ENCODE results near the gene GREB1.

GREB1 gene

GRCh38 chr2:11628675-11629074 is 94.8 kb downstream of the GREB1 start:
- in situ Hi-C loops (cut with HindIII; ENCODE audit: low sequenced_read_pairs) = no loop called here

DNA sequence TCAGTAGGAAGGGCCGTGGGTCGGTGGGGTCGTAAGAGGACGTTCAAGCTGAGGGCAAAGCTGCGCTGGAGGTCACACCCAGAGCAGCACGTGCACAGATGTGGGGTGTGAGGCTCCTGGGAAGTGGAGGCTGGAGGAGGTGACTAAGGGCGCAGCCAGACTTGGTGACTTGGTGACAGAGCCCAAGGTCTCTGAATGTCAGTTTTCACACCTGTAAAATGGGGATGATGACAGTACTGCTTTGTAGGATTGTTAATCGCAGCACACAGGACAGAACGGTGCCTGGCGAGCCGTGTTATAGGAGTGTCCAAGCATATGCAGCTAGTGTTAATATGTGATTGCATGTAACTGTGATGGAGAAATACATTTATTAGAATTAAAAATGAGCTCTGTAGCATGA is 95.4 kb downstream of the GREB1 start:
- in situ Hi-C loops (cut with HindIII; ENCODE audit: low sequenced_read_pairs) = no loop called here

DNA sequence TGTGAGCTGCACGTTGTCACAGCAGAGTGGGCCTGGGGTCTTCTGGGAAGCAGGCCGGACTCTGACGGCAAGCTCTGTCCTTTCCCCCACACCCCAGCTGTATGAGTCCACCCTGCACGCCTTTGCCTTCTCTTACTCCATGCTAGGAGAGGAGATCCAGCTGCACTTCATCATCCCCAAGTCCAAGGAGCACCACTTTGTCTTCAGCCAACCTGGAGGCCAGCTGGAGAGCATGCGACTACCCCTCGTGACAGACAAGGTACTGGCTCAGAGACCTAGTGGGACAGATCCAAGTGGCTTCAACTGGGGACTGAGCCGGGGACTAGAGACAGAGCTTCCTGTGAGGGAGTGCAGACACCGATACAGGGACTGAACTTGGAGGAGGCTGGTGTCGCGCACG is 96.0 kb downstream of the GREB1 start:
- in situ Hi-C loops (cut with HindIII; ENCODE audit: low sequenced_read_pairs) = no loop called here

DNA sequence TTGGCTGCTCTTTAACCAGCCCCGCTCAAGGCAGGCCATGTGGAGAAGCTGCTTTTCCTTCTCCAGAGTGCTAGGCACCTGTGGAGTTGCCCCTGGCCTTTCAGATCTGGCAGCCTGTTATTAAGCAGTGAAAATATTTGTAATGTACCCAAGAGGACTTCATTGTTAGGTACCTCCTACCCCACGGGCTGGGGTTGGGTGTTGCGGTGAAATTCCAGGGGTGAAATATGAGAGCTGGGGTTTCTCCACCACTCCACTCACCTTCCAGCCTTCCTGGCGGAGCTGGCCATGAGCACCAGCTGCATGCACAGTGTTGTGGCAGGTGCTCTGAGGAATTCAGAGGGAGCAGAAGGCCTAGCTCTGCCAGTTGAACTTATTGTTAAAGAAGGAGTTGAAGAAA is 97.0 kb downstream of the GREB1 start:
- in situ Hi-C loops (cut with HindIII; ENCODE audit: low sequenced_read_pairs) = no loop called here

- in situ Hi-C loops (cut with HindIII; ENCODE audit: low sequenced_read_pairs) = no loop called here
Measured at GRCh38 chr2:11631462-11631861, 97.6 kb downstream of the GREB1 start.

DNA sequence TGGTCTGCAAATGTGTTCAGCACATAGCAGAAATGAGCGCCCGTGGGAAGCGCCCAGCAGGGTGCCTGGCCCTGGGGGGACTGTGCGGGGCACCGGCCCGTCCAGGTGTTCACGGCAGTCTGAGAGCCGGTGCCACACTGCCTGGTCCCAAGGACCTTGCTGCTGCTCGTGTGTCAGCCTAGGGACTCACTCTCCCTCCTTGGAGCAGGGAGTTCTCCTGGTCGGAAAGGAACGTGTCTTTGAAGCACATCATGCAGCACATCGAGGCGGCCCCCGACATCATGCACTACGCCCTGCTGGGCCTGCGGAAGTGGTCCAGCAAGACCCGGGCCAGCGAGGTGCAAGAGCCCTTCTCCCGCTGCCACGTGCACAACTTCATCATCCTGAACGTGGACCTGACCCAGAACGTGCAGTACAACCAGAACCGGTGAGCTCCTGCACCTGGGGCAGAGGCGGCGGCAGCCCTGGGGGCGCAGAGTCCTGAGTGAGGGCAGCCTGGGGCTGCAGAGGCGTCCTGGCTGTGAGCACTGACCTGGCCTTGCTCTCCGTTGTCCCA is 100.2 kb downstream of the GREB1 start:
- in situ Hi-C loops (cut with HindIII; ENCODE audit: low sequenced_read_pairs) = no loop called here

DNA sequence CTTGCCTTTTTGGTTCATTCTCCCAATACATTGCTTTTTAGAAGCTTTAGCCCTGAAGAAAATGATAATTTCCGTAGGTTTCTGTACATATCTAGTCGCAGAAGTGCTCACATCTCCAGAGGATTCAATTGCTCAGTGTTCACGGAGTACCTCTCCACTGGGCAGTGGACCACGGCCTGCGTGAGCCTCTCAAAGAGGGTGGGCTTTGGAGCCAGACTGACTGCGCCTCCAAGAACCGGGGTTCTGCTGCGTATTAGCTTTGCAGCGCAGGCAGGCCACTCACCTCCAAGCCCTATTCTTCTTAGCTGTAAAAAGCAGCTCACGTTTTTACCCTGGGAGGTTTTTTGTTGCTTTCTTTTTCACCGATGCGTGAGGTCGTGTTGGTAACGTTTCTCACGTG is 100.7 kb downstream of the GREB1 start:
- in situ Hi-C loops (cut with HindIII; ENCODE audit: low sequenced_read_pairs) = no loop called here

DNA sequence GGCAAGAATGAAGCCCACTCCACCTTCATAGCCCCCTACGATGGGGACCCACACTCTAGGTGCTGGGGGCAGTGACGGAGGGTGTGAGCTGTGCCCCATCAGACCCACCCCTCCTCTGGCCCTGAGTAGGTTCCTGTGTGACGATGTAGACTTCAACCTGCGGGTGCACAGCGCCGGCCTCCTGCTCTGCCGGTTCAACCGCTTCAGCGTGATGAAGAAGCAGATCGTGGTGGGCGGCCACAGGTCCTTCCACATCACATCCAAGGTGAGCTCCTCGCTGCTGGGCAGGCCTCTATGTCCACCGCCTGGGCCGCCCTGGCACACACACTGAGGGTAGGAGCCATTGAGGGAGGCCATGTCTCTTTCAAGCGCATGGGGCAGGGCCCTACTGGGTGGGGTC is 101.3 kb downstream of the GREB1 start:
- in situ Hi-C loops (cut with HindIII; ENCODE audit: low sequenced_read_pairs) = no loop called here

GRCh38 chr2:11636593-11637295 is 102.9 kb downstream of the GREB1 start:
- in situ Hi-C loops (cut with HindIII; ENCODE audit: low sequenced_read_pairs) = no loop called here

- in situ Hi-C loops (cut with HindIII; ENCODE audit: low sequenced_read_pairs) = no loop called here
Measured at GRCh38 chr2:11637546-11637945, 103.7 kb downstream of the GREB1 start.

DNA sequence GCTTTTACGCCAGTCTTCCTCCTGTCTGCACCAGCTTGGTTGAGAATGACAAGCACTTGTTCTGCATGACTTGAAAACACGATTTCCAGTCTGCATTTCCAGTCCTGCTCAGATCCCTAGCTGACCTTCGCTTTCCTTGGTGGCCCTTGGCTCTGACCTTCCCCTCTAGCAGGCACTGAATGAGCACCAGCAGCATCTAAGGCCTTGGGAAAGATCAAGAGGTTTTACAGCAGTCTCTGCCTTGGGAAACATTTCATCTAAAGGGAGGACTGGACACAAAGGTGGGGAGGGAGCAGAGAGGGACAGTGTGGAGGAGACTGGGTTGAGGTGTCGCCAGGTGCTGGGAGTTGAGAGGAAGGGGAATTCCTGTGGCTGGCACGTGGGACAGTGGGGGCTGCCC is 105.7 kb downstream of the GREB1 start:
- in situ Hi-C loops (cut with HindIII; ENCODE audit: low sequenced_read_pairs) = no loop called here

DNA sequence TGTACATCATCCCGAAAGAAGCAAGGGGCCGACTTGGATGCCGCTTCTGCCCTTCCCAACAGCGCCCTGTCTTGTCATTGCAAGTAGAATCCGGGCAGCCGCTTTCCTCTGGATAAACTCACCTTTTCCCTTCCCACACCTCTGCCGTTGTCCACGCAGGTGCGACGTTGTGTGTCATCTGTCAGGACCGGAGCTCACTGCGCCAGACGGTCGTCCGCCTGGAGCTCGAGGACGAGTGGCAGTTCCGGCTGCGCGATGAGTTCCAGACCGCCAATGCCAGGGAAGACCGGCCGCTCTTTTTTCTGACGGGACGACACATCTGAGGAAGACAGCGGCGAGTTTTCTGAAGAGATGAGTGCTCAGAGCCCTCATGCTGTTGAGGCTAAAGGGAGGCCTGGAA is 106.3 kb downstream of the GREB1 start:
- in situ Hi-C loops (cut with HindIII; ENCODE audit: low sequenced_read_pairs) = no loop called here

DNA sequence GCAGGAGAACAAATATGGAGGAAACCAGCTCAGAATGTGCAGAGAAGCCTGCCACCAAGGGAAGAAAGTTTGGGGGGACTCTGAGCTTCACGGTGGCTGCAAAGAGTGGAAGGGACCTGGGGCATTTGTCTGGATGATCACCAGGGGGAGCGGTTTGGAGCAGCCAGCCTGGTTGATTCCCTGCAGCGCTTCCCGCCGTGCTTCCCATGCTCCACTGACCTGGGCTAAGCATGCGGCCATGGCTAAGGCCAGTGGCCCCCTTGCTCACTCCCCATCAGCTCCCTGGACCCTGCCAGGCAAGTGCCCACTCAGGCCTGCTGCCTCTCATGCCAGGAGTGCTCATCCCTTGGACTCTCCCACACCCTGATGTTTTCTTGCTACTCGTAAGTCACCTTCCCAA is 109.1 kb downstream of the GREB1 start:
- in situ Hi-C loops (cut with HindIII; ENCODE audit: low sequenced_read_pairs) = no loop called here

DNA sequence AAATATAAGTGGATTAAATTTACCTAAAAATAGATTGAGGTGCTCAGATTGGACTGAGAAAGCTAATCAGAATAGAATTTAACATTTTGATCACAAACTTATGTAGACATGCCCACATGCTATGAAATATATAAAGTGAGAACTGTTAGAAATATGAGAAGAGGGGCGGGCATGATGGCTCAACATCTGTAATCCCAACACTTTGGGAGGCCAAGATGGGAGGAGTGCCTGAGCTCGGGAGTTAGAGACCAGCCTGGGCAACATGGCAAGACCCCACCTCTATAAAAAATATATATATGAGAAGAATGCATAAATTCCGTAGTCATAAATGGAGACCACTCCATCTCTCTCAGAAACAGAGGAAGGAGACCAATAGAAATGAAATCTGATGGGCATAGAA is 110.4 kb downstream of the GREB1 start:
- in situ Hi-C loops (cut with HindIII; ENCODE audit: low sequenced_read_pairs) = no loop called here

DNA sequence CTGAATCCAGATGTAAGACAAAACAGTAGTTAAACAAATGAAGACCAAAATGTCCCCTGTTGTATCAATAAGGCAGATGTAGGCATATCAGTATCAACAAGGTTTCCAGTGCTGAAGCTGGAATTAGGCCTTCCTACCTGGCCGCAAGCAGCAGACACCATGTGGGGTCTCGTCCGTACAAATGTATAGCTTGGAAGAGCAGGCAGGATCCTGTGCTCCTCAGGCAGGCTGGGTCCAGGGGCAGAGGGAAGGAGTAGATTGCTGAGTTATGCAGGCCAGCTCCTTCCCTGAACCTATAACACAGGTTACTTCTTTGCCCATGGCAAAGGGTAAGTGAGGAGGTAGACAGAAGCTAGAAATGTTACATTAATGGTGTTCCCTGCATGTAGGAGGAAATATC is 112.7 kb downstream of the GREB1 start:
- in situ Hi-C loops (cut with HindIII; ENCODE audit: low sequenced_read_pairs) = no loop called here

DNA sequence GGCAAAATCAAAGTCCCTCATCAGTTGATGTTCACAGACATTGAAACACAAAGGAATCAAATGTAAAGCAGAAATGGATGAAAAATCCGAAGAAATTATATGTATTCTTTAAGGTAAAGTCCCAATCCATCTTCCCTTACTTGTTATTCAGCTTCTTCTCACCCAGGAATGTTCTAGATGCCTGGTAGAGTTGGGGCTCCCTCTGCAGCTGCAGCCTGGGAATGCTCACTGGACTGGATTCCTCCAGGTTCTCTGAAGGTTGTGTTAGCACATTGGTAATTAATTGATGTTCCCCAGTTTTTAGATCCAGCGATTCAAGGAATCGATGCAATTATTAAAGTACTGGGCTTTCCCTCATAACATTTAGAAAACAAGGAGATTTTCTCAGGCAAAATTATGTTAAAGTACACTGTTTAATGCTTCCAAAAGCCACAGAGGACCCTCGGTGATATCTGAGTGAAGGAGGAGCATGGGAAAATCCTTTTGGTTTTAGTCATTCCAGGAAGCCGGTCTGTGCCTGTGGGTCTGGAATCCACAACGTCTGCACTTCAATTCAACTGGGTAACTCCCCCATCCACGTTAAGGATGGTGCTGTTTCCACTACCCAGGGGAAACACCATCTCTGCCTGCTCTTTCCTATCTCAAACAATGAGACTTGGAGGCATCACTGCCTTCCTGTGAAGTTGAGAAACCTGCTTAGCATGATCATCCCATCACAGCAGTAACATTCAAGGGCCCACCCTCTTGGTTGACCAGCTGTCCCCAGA is 114.2 kb downstream of the GREB1 start:
- in situ Hi-C loops (cut with HindIII; ENCODE audit: low sequenced_read_pairs) = no loop called here

DNA sequence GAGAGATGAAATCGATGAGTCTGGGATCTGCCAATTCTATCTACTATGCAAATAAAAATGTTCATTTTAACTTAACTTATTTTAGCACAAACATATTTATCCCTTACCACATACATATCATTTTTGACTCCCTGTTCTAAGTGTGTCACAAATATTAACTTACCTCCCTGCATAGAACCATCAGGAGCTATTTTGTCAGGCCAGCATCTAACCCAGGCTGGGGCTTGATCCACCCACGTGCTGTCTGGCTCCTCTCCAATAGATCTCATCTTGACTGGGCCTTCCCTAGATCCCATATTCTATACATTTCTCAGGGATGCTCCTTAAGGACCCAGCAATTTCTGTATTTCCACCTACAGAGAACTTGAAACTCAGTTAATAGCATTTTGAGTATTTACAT is 115.2 kb downstream of the GREB1 start:
- in situ Hi-C loops (cut with HindIII; ENCODE audit: low sequenced_read_pairs) = no loop called here

DNA sequence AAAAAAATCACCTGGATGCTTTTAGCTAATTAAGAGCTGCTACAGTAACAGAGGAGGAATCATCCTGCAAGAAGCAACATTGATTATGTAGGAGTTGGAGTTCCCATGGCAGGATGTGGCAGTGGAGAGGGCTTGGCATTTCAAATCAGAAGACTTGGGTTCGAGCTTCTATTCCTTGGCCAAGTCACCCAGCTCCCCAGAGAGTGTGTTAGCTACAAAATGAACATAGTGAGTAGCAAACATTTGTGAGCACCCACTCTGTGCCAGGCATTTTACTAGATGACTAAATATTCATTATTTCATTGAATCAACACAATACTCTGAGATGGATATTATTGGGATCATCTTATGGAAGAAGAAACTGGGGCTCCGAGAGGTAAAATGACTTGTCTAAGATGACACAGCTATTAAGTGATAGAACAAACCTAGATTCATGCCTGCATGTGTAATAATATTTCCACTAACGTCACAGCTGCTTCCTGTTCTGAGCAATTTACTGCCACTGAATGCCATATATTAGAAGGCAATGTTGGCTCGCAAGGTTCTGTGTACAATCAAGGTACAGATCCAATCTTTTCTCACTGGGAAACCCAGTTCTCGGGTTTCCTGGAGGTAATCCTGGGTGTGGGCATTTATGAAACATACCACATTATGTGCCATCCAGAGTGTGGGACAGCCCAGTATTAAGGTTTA is 118.2 kb downstream of the GREB1 start:
- in situ Hi-C loops (cut with HindIII; ENCODE audit: low sequenced_read_pairs) = no loop called here

- in situ Hi-C loops (cut with HindIII; ENCODE audit: low sequenced_read_pairs) = no loop called here
Measured at GRCh38 chr2:11652553-11652952, 118.7 kb downstream of the GREB1 start.

DNA sequence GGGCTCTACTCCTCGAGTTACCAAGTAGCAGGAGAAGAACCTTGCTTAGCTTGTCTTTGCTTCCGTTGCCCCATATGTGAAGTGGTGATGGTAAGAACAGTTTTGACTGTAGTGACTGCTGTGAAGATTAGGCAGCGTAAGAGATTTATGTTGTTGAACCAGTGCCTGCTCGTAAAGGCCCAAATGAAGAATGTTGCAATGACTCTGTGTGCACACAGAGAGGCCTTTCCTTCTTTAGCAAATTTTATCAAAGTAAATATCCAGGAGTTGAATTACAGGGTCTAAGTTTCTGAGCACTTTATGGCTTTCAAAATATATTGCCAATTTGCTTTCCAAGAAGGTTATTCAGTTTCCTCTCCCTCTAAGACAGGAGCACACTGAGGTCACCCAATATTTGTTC is 121.7 kb downstream of the GREB1 start:
- in situ Hi-C loops (cut with HindIII; ENCODE audit: low sequenced_read_pairs) = no loop called here

DNA sequence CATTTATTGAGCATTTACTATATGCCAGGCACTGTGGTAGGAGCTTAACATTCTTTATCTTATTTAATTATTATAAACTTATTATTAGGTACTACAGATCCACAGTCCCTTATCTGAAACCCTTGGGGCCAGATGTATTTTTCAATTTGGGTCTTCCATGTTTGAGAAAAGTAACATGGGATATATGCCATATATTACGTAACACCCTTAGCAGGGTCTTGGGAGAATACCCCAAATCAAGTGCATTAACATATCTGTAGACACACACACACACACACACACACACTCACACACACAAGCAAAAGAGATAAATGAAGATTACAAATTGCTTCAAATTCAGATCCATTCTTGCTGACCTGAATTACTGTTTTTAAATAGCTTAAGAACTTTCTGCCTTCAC is 122.4 kb downstream of the GREB1 start:
- in situ Hi-C loops (cut with HindIII; ENCODE audit: low sequenced_read_pairs) = no loop called here

GRCh38 chr2:11656671-11657101 is 122.8 kb downstream of the GREB1 start:
- in situ Hi-C loops (cut with HindIII; ENCODE audit: low sequenced_read_pairs) = no loop called here
